ENCODE results near the gene SCGN. TPM values are rescaled to one million over a fixed set of nuclear protein-coding genes. Genes with fewer than 3 reads are reported as not detected.

The SCGN gene
- total and polyA plus RNA-seq, 2 of the 13 experiments (the other 11 are each of a cell fraction or from before 2014, with no cell fraction given), result 2.9 to 29.0 TPM

GRCh38 chr6:25660512-25660911, 8.5 kb downstream of the SCGN start (continued):
- peak in 1 of 2 experiments; percentile 73; a peak in 1 of 4 replicates for TF ChIP-seq EP300 (IDR thresholded peaks at IDR 0.05; ENCODE audit: low read depth in 2 of 2, low read length in 2 of 2)
- TF ChIP-seq EP300 (CRISPR knock-in tag; IDR thresholded peaks at IDR 0.05; ENCODE audit: borderline replicate concordance), result no peak
- TF ChIP-seq NCOA2 (CRISPR knock-in tag; IDR thresholded peaks at IDR 0.05), result peak; percentile 33; the same call in 1 of the 2 replicates
- no peak for TF ChIP-seq AGO2 (optimal IDR thresholded peaks at IDR 0.05; ENCODE audit: low read depth, low read length)
- no peak for TF ChIP-seq ZBTB3 (CRISPR knock-in tag; IDR thresholded peaks at IDR 0.05; ENCODE audit: borderline replicate concordance, low read depth)
- peak; percentile 75; the same call in 1 of the 2 replicates for TF ChIP-seq CBX5 (CRISPR knock-in tag; IDR thresholded peaks at IDR 0.05; ENCODE audit: borderline replicate concordance)
- TF ChIP-seq, protein P1, sequence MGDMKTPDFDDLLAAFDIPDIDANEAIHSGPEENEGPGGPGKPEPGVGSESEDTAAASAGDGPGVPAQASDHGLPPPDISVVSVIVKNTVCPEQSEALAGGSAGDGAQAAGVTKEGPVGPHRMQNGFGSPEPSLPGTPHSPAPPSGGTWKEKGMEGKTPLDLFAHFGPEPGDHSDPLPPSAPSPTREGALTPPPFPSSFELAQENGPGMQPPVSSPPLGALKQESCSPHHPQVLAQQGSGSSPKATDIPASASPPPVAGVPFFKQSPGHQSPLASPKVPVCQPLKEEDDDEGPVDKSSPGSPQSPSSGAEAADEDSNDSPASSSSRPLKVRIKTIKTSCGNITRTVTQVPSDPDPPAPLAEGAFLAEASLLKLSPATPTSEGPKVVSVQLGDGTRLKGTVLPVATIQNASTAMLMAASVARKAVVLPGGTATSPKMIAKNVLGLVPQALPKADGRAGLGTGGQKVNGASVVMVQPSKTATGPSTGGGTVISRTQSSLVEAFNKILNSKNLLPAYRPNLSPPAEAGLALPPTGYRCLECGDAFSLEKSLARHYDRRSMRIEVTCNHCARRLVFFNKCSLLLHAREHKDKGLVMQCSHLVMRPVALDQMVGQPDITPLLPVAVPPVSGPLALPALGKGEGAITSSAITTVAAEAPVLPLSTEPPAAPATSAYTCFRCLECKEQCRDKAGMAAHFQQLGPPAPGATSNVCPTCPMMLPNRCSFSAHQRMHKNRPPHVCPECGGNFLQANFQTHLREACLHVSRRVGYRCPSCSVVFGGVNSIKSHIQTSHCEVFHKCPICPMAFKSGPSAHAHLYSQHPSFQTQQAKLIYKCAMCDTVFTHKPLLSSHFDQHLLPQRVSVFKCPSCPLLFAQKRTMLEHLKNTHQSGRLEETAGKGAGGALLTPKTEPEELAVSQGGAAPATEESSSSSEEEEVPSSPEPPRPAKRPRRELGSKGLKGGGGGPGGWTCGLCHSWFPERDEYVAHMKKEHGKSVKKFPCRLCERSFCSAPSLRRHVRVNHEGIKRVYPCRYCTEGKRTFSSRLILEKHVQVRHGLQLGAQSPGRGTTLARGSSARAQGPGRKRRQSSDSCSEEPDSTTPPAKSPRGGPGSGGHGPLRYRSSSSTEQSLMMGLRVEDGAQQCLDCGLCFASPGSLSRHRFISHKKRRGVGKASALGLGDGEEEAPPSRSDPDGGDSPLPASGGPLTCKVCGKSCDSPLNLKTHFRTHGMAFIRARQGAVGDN (CRISPR knock-in tag; IDR thresholded peaks at IDR 0.05), result no peak
- TF ChIP-seq ZZZ3 (CRISPR knock-in tag; IDR thresholded peaks at IDR 0.05; ENCODE audit: borderline replicate concordance), result no peak
- TF ChIP-seq MYC (CRISPR knock-in tag; IDR thresholded peaks at IDR 0.05; ENCODE audit: borderline replicate concordance), result peak; percentile 24; the same call in 1 of the 2 replicates
- no peak for TF ChIP-seq ZSCAN5A (CRISPR knock-in tag; IDR thresholded peaks at IDR 0.05; ENCODE audit: borderline replicate concordance)
- TF ChIP-seq ZNF562 (CRISPR knock-in tag; IDR thresholded peaks at IDR 0.05; ENCODE audit: borderline replicate concordance), result no peak
- TF ChIP-seq ZNF619 (CRISPR knock-in tag; IDR thresholded peaks at IDR 0.05), result no peak
- TF ChIP-seq KDM4B (CRISPR knock-in tag; IDR thresholded peaks at IDR 0.05), result no peak
- TF ChIP-seq TFAP4 (IDR thresholded peaks at IDR 0.05; ENCODE audit: borderline replicate concordance, low read depth), result peak; percentile 79; the same call in 1 of the 2 replicates
- no peak for TF ChIP-seq DR1 (CRISPR knock-in tag; IDR thresholded peaks at IDR 0.05)
- TF ChIP-seq, protein P2, sequence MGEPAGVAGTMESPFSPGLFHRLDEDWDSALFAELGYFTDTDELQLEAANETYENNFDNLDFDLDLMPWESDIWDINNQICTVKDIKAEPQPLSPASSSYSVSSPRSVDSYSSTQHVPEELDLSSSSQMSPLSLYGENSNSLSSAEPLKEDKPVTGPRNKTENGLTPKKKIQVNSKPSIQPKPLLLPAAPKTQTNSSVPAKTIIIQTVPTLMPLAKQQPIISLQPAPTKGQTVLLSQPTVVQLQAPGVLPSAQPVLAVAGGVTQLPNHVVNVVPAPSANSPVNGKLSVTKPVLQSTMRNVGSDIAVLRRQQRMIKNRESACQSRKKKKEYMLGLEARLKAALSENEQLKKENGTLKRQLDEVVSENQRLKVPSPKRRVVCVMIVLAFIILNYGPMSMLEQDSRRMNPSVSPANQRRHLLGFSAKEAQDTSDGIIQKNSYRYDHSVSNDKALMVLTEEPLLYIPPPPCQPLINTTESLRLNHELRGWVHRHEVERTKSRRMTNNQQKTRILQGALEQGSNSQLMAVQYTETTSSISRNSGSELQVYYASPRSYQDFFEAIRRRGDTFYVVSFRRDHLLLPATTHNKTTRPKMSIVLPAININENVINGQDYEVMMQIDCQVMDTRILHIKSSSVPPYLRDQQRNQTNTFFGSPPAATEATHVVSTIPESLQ (CRISPR knock-in tag; conservative IDR thresholded peaks at IDR 0.05), result no peak
- TF ChIP-seq ZEB1 (IDR thresholded peaks at IDR 0.05; ENCODE audit: insufficient replicate concordance, low read depth), result no peak
- no peak for TF ChIP-seq ZNF276 (CRISPR knock-in tag; IDR thresholded peaks at IDR 0.05; ENCODE audit: low read depth)
- TF ChIP-seq MAFG (CRISPR knock-in tag; IDR thresholded peaks at IDR 0.05), result peak; percentile 87
